Body of pancreas (tissue), 4 donors: ENCODE measurements around the gene ADRB2. TPM values are rescaled to one million over a fixed set of nuclear protein-coding genes. Genes with fewer than 3 reads are reported as not detected.
A peak's percentile ranks its signal among the peaks of the same experiment; 100 is the strongest.
"Not testable (repeated sequence)": the region's sequence is repeated elsewhere in the genome, so short reads cannot be mapped to it uniquely, and the experiment has no call there.

Experiments used
- ATAC-seq: fragments of 150-250 bp; one replicate; pipeline ENCODE4 v1.9.1; 2016
- DNase-seq, 4 donors: peaks; one replicate each; pipeline ENCODE4 v3.0.0-alpha.2; 2019
- H3K27ac ChIP-seq, 4 donors: fragments of 200-600 bp; sonication (generic); 1 replicate in 3 of 4; 2 replicates in 1 of 4; pipeline versions ENCODE4 v1.5.1 to v1.6.1; 2016 to 2019; ENCODE audit warnings: mild to moderate bottlenecking in 1 of 4, mixed read lengths in 1 of 4, moderate library complexity in 1 of 4
- H3K27me3 ChIP-seq, 2 donors: fragments of 200-600 bp; sonication (generic); one replicate each; pipeline ENCODE4 v1.6.0; 2016; ENCODE audit warnings: mild to moderate bottlenecking in 1 of 2
- H3K36me3 ChIP-seq, 2 donors: fragments of 200-600 bp; sonication (generic); replicated peaks in 1 of 2; 2 replicates each; pipeline ENCODE4 v1.5.1; 2016; ENCODE audit warnings: low read depth in 2 of 2; ENCODE audit not compliant: insufficient read depth in 1 of 2
- H3K4me1 ChIP-seq: fragments of 200-600 bp; sonication (generic); one replicate; pipeline ENCODE4 v1.6.0; 2016
- H3K4me3 ChIP-seq, 2 donors: fragments of 200-600 bp; sonication (generic); 1 replicate in 1 of 2; 2 replicates in 1 of 2; pipeline ENCODE4 v1.5.1; 2016 to 2019
- H3K9me3 ChIP-seq, 3 donors: fragments of 200-600 bp; sonication (generic); 1 replicate in 2 of 3; 2 replicates in 1 of 3; pipeline ENCODE4 v1.5.1; 2016
- CTCF ChIP-seq, 7 experiments: fragments of 450-650 bp in 4 of 7; fragments of 200-600 bp in 3 of 7; sonication (generic) in 3 of 7; IDR thresholded peaks; one replicate each; pipeline ENCODE4 v1.5.1; 2016 to 2019; ENCODE audit warnings: antibody characterized with exemption in 7 of 7
- POLR2A ChIP-seq, 3 donors: fragments of 450-650 bp; IDR thresholded peaks; one replicate each; pipeline ENCODE4 v1.6.1; 2016; ENCODE audit warnings: antibody characterized with exemption in 3 of 3, mild to moderate bottlenecking in 2 of 3
- WGBS, 2 donors: methylation state at CpG; one replicate each; pipeline ENCODE4 v1.1.5; 2017; 5-methylcytosine and 5-hydroxymethylcytosine counted together
- intact Hi-C: fragments of 100-400 bp; cut with DNase I; formaldehyde crosslinking; loops from one replicate; pipeline ENCODE4 v1.15.1; 2023
- total RNA-seq, 2 donors: library from RNA; depleted of rRNA; stranded (reverse); fragments of >200 nt; gene quantifications; one replicate each; pipeline ENCODE4 v1.1.0, GENCODE V29; 2016

Gene ADRB2
- total RNA-seq, 2 donors from 2014 or later: 1.6 to 4.6 TPM

DNA sequence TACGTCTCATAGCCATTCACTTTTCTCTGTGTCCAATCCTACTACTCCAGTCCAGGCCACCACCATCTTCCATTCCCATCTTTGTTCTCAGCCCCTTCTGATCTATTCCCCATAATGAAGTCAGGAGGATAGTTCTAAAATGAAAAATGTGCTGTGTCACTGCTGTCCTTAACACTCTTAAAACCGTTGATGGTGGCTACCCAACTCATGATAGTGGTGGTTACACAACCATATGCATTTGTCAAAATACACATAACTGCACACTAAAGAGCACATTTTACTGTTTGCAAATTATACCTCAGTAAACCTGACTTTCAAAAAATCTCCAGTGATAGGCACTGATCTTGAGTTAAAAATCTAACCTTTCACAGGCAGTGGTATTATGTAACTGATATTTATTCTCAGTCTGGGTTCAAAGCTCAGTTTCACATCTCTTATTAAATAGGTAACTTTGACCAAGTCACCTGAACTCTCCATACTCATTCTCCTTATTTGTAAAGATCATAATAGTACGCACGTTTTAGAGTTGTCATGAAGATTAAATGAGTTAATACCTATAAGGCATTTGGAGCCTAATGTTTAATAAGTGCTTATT, 24.6 kb upstream of the ADRB2 start:
- Histone ChIP-seq H3K36me3 (no peaks in the 10 kb centered on the region), H3K4me1 (no peaks in the 10 kb centered on the region), H3K27me3 (no peaks in the 10 kb centered on the region), H3K9me3 (no peaks in the 10 kb centered on the region), H3K4me3 (no peak overlapping the region), H3K27ac (no peak overlapping the region)
- 64 to 65% methylated on average over 4 of the region's 4 CpGs for WGBS, 2 donors
- no peak for ATAC-seq
- TF ChIP-seq POLR2A (IDR thresholded peaks at IDR 0.05) (no peak), CTCF (IDR thresholded peaks at IDR 0.05) (no peak)
- DNase-seq: no peak
- intact Hi-C loops: no loop called here

- H3K27ac ChIP-seq, ATAC-seq, H3K4me1 ChIP-seq, H3K9me3 ChIP-seq, H3K4me3 ChIP-seq, DNase-seq, H3K27me3 ChIP-seq, intact Hi-C loops, H3K36me3 ChIP-seq: not testable (repeated sequence)
- WGBS, 2 donors: 60 to 68% methylated on average over 3 of the region's 3 CpGs
Measured at GRCh38 chr5:148803451-148803850, 23.0 kb upstream of the ADRB2 start.

- H3K9me3 ChIP-seq: no peaks in the 10 kb centered on the region
- intact Hi-C loops: no loop called here
- no peaks in the 10 kb centered on the region for H3K4me1 ChIP-seq
- no peak for DNase-seq
- no peak for TF ChIP-seq CTCF (IDR thresholded peaks at IDR 0.05)
- no peak for TF ChIP-seq POLR2A (IDR thresholded peaks at IDR 0.05)
- H3K27ac ChIP-seq: no peak overlapping the region
- ATAC-seq: no peak
- H3K36me3 ChIP-seq: no peaks in the 10 kb centered on the region
- H3K27me3 ChIP-seq: no peaks in the 10 kb centered on the region
- WGBS, 2 donors: 64 to 78% methylated on average over 6 of the region's 6 CpGs
- H3K4me3 ChIP-seq: no peak overlapping the region
Measured at GRCh38 chr5:148804393-148804792, 22.0 kb upstream of the ADRB2 start.

DNA sequence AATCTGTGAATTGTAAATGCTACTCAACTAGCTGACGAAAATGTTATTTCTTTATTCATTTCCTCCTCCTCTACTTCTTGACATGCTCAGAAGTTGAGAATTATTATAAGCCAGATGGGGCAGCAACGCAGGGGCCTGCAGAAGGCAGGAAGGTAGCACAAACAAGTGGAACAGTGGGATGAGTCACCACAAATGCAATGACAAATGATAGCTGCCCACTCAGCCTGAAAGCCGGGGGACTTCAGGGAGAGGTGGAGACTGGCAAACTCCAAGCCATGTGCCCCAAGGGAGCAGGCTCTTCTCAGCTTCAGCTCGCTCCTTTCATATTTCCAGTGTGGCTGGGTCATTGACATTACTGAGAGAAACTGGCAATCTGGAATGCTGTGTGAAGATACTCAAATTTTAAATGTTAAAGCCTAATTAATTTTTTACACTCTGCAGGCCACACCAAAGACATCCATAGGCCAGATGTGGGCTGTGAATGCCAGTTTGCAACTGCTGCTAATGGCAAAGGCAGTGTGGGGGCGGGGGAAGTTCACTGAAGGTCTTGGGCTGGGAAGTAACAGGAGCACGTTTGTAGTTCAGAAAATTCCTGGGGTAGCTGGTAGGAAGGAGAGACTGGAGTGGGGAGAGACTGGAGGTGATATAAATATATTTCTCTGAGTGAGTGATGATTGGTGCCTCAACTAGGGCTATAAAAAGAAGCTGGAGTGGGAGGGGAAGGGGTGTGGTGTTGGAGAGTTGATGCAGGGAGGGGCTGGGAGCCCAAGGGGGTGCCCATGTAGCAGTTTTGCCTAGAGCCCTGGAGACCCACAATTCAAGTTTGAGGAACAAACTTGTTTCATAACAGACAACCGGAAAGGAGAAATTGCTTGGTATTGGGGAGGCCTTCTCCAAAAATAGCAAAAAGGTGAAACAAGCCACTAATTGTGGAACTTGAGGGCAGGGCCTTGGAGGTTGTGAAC, 20.8 kb upstream of the ADRB2 start:
- DNase-seq: peak in 1 of 4 donors; percentile 26
- H3K27ac ChIP-seq: no peak overlapping the region
- no peaks in the 10 kb centered on the region for H3K36me3 ChIP-seq
- no peaks in the 10 kb centered on the region for H3K4me1 ChIP-seq
- no peaks in the 10 kb centered on the region for H3K9me3 ChIP-seq
- intact Hi-C loops: no loop called here
- 68 to 70% methylated on average over 7 of the region's 7 CpGs for WGBS, 2 donors
- TF ChIP-seq POLR2A (IDR thresholded peaks at IDR 0.05): no peak
- no peak overlapping the region for H3K4me3 ChIP-seq
- H3K27me3 ChIP-seq: no peaks in the 10 kb centered on the region
- no peak for ATAC-seq

DNA sequence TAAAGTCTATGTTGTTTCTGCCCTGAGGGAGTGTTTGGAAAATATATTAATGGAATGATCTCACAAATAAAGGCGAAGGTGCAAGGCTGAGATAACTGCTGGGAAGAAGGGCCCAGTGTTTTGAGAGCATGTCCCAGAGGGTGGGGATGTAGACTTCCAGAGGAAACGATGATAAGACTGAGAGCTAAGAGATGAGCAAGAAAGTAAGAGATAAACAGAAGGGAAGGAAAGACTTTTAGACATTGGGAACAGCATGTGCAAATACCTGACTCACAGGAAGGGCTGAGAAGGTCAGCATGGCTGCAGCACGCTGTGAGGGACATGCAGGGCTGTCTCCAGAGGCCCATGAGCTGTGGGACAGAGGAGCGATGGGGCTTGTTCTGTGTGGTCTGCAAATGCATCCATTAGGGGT, 19.9 kb upstream of the ADRB2 start:
- no peaks in the 10 kb centered on the region for H3K27me3 ChIP-seq
- 71 to 75% methylated on average over 4 of the region's 4 CpGs for WGBS, 2 donors
- H3K36me3 ChIP-seq: no peaks in the 10 kb centered on the region
- no peak for ATAC-seq
- H3K9me3 ChIP-seq: no peaks in the 10 kb centered on the region
- H3K4me3 ChIP-seq: no peak overlapping the region
- DNase-seq: no peak
- no peak overlapping the region for H3K27ac ChIP-seq
- intact Hi-C loops: no loop called here
- TF ChIP-seq CTCF (IDR thresholded peaks at IDR 0.05): no peak
- H3K4me1 ChIP-seq: no peaks in the 10 kb centered on the region
